MCF 10A (cell line): ENCODE results near the gene FOXM1. TPM values are rescaled to one million over a fixed set of nuclear protein-coding genes. Genes with fewer than 3 reads are reported as not detected.
"Not testable (repeated sequence)": the region's sequence is repeated elsewhere in the genome, so short reads cannot be mapped to it uniquely, and the experiment has no call there.

Source experiments
- BruUV-seq: library from RNA; stranded (reverse); fragments of 400-500 nt; replicated peaks from 2 replicates; lab custom pipeline; 2021; lab: Mats Ljungman, UMichigan
- CTCF ChIA-PET: fragments of 300-600 bp; sonication (Branson Sonifier 250); formaldehyde crosslinking; extraction: SDS; loops from one replicate; lab custom pipeline; 2021; ENCODE audit warnings: antibody characterized with exemption, inconsistent platforms; lab: Yijun Ruan, JAX
- POLR2A ChIA-PET: fragments of 300-600, 350-650 bp; sonication (Branson Sonifier 250); formaldehyde crosslinking; extraction: SDS; loops from one replicate; lab custom pipeline; 2020; ENCODE audit warnings: antibody characterized with exemption, inconsistent platforms; lab: Yijun Ruan, JAX
- DNase-seq: peaks from one replicate; pipeline ENCODE4 v3.0.0-alpha.2; 2018; ENCODE audit not compliant: unreplicated experiment
- H3K27ac Mint-ChIP-seq: one replicate; pipeline ENCODE4 v1.8.0; 2022; ENCODE audit warnings: mild to moderate bottlenecking, low read depth, mixed read lengths; ENCODE audit not compliant: unreplicated experiment
- H3K27me3 Mint-ChIP-seq: one replicate; pipeline ENCODE4 v1.8.0; 2022; ENCODE audit warnings: mixed read lengths; ENCODE audit not compliant: insufficient read depth, unreplicated experiment
- H3K36me3 Mint-ChIP-seq: one replicate; pipeline ENCODE4 v1.8.0; 2022; ENCODE audit warnings: mild to moderate bottlenecking, moderate library complexity, mixed read lengths; ENCODE audit not compliant: insufficient read depth, unreplicated experiment
- H3K4me1 Mint-ChIP-seq: one replicate; pipeline ENCODE4 v1.8.0; 2022; ENCODE audit warnings: mixed read lengths; ENCODE audit not compliant: insufficient read depth, unreplicated experiment
- H3K4me3 Mint-ChIP-seq: one replicate; pipeline ENCODE4 v1.8.0; 2022; ENCODE audit warnings: mild to moderate bottlenecking, moderate library complexity, mixed read lengths; ENCODE audit not compliant: unreplicated experiment
- H3K9me3 Mint-ChIP-seq: one replicate; pipeline ENCODE4 v1.8.0; 2022; ENCODE audit warnings: mixed read lengths; ENCODE audit not compliant: unreplicated experiment
- intact Hi-C: fragments of 100-400 bp; cut with micrococcal nuclease; formaldehyde crosslinking; loops from 2 replicates; pipeline ENCODE4 v1.14.1; 2022
- total RNA-seq: library from RNA; stranded (reverse); gene quantifications from 2 replicates; pipeline ENCODE4 v1.2.3, GENCODE V29; 2022
- TF ChIP-seq, protein P1 (sequence below): fragments of 200-600 bp; IDR thresholded peaks from one replicate; pipeline ENCODE4 v1.8.0; 2022; ENCODE audit warnings: antibody characterized with exemption, mild to moderate bottlenecking; ENCODE audit not compliant: unreplicated experiment

Gene FOXM1
- total RNA-seq, 1 experiment from 2014 or later, result 49.9 TPM

- Mint-ChIP-seq H3K4me1 (peaks cover 23% of the 10 kb centered on the region), H3K27me3 (no peaks in the 10 kb centered on the region), H3K27ac (peak overlapping the region; percentile 98), H3K36me3 (peaks cover 24% of the 10 kb centered on the region), H3K4me3 (peak overlapping the region; percentile 97), H3K9me3 (no peaks in the 10 kb centered on the region)
- intact Hi-C loops, result loop anchor here (1.0 kb wide), 1 partner anchor 9 kb away; no protein-coding TSS in a partner anchor
- CTCF ChIA-PET, result interaction anchor here (2.7 kb wide), 1 partner anchor 157 kb away, joined by 9 read pairs; no protein-coding TSS in a partner anchor
- POLR2A ChIA-PET, result interaction anchor here (0.8 to 2.7 kb wide), 10 partner anchors 11 to 292 kb away, joined by 3 to 29 read pairs (median 4); partner anchors contain the start of gene TULP3
- no TSS peak for BruUV-seq
- peak; percentile 20 for DNase-seq
- TF ChIP-seq, protein P1, sequence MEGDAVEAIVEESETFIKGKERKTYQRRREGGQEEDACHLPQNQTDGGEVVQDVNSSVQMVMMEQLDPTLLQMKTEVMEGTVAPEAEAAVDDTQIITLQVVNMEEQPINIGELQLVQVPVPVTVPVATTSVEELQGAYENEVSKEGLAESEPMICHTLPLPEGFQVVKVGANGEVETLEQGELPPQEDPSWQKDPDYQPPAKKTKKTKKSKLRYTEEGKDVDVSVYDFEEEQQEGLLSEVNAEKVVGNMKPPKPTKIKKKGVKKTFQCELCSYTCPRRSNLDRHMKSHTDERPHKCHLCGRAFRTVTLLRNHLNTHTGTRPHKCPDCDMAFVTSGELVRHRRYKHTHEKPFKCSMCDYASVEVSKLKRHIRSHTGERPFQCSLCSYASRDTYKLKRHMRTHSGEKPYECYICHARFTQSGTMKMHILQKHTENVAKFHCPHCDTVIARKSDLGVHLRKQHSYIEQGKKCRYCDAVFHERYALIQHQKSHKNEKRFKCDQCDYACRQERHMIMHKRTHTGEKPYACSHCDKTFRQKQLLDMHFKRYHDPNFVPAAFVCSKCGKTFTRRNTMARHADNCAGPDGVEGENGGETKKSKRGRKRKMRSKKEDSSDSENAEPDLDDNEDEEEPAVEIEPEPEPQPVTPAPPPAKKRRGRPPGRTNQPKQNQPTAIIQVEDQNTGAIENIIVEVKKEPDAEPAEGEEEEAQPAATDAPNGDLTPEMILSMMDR, result no peak
Observed at GRCh38 chr12:2876431-2877046, 435 bp downstream of the FOXM1 start.

- intact Hi-C loops, BruUV-seq, H3K27ac Mint-ChIP-seq, H3K27me3 Mint-ChIP-seq, H3K4me3 Mint-ChIP-seq, H3K4me1 Mint-ChIP-seq, DNase-seq, H3K9me3 Mint-ChIP-seq: not testable (repeated sequence)
- ChIA-PET CTCF (interaction anchor here (0.7 kb wide), 1 partner anchor 966 kb away, joined by 3 read pairs; no protein-coding TSS in a partner anchor), POLR2A (interaction anchor here (0.6 kb wide), 1 partner anchor 22 kb away, joined by 3 read pairs; the partner anchor contains the start of gene TULP3)
- H3K36me3 Mint-ChIP-seq, result peaks cover 48% of the 10 kb centered on the region
Observed at GRCh38 chr12:2868986-2869632, 7.9 kb downstream of the FOXM1 start.

DNA sequence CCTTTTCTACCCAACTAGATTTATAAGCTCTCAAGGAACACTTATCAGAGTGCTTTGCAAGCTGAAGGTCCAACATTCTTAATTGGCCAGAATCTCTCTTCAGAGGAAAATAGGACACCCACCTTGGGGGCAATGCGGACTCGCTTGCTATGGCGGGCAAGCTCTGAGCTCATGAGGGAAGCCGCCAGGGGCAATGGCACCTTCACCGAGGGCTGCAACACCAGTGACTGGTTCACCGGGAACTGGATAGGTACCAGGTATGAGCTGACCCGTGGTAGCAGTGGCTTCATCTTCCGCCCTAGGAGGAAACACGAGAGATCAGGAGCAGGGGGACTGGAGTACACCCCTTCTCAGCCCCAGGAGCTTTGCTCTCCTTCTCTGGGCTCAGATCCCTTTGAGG, 12.8 kb downstream of the FOXM1 start:
- POLR2A ChIA-PET, result interaction anchor here (0.7 to 1.1 kb wide), 2 partner anchors 13 to 19 kb away, joined by 3 read pairs; partner anchors contain the start of genes FOXM1 and RHNO1
- Mint-ChIP-seq H3K4me3 (no peak overlapping the region), H3K36me3 (peaks cover 64% of the 10 kb centered on the region), H3K9me3 (no peaks in the 10 kb centered on the region), H3K4me1 (no peaks in the 10 kb centered on the region), H3K27me3 (no peaks in the 10 kb centered on the region), H3K27ac (no peak overlapping the region)
- DNase-seq, result no peak
- TF ChIP-seq, protein P1, result no peak
- intact Hi-C loops, result no loop called here
- no TSS peak for BruUV-seq
- CTCF ChIA-PET, result interaction anchor here (0.5 to 1.8 kb wide), 4 partner anchors 10 to 54 kb away, joined by 3 to 12 read pairs (median 3); no protein-coding TSS in a partner anchor

DNA sequence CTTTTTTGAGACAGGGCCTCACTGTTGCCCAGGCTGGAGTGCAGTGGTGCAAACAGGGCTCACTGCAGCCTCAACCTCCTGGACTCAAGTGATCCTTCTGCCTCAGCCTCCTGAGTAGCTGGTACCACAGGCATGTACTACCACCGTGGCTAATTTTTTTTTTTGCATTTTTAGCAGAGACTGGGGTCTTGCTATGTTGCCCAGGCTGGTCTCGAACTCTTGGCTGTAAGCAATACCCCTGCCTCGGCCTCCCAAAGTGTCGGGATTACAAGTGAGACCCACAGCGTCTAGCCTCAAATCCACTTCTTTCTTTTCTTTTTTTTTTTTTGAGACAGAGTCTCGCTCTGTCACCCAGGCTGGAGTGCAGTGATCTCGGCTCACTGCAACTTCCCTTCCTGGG, 13.6 kb downstream of the FOXM1 start:
- H3K4me1 Mint-ChIP-seq, H3K9me3 Mint-ChIP-seq, intact Hi-C loops, H3K27me3 Mint-ChIP-seq, H3K27ac Mint-ChIP-seq, H3K4me3 Mint-ChIP-seq, BruUV-seq, DNase-seq: not testable (repeated sequence)
- POLR2A ChIA-PET, result interaction anchor here (1.0 kb wide), 1 partner anchor 9 kb away, joined by 4 read pairs; no protein-coding TSS in a partner anchor
- H3K36me3 Mint-ChIP-seq, result peaks cover 56% of the 10 kb centered on the region
- CTCF ChIA-PET, result interaction anchor here (0.5 to 1.8 kb wide), 3 partner anchors 9 to 55 kb away, joined by 3 to 12 read pairs (median 3); no protein-coding TSS in a partner anchor
